Mesenchymal stem cell (in vitro differentiated cells and primary cell): Measurements from ENCODE around the gene SPDYE2.
"Not testable (repeated sequence)": the region's sequence is repeated elsewhere in the genome, so short reads cannot be mapped to it uniquely, and the experiment has no call there.

Experiments used
- DNase-seq: peaks from one replicate; pipeline ENCODE4 v3.0.0-alpha.2; 2013
- H2AFZ ChIP-seq: one replicate; pipeline ENCODE4 v1.6.1; 2013; ENCODE audit warnings: low read depth, mild to moderate bottlenecking, control low read depth, inconsistent platforms, low read length, moderate library complexity
- H2AK5ac ChIP-seq: 2 replicates; pipeline ENCODE4 v1.6.1; 2013; ENCODE audit warnings: low read length, moderate library complexity, mild to moderate bottlenecking, inconsistent platforms; ENCODE audit not compliant: severe bottlenecking
- H2BK120ac ChIP-seq: one replicate; pipeline ENCODE4 v1.6.1; 2013; ENCODE audit warnings: low read depth, mild to moderate bottlenecking, inconsistent platforms, low read length, moderate library complexity
- H2BK12ac ChIP-seq, 2 experiments: one replicate each; pipeline ENCODE4 v1.6.1; 2013; ENCODE audit warnings: inconsistent platforms in 2 of 2, low read length in 2 of 2, mild to moderate bottlenecking in 2 of 2, moderate library complexity in 2 of 2, control low read depth in 1 of 2
- H2BK15ac ChIP-seq: one replicate; pipeline ENCODE4 v1.6.1; 2013; ENCODE audit warnings: mild to moderate bottlenecking, low read depth, inconsistent platforms; ENCODE audit not compliant: poor library complexity, severe bottlenecking
- H2BK5ac ChIP-seq: 2 replicates; pipeline ENCODE4 v1.6.1; 2013; ENCODE audit warnings: low read depth, mild to moderate bottlenecking, low read length, control low read depth, inconsistent platforms; ENCODE audit not compliant: poor library complexity, severe bottlenecking
- H3K14ac ChIP-seq, 2 experiments: one replicate each; pipeline ENCODE4 v1.6.1; 2013; ENCODE audit warnings: inconsistent platforms in 2 of 2, low read length in 2 of 2, control low read depth in 1 of 2, mild to moderate bottlenecking in 1 of 2, moderate library complexity in 1 of 2
- H3K18ac ChIP-seq, 2 experiments: one replicate each; pipeline ENCODE4 v1.6.1; 2013; ENCODE audit warnings: inconsistent platforms in 2 of 2, low read length in 2 of 2, control low read depth in 1 of 2, low read depth in 1 of 2, mild to moderate bottlenecking in 1 of 2
- H3K23ac ChIP-seq, 2 experiments: one replicate each; pipeline ENCODE4 v1.6.1; 2013; ENCODE audit warnings: inconsistent platforms in 2 of 2, low read length in 2 of 2, mild to moderate bottlenecking in 2 of 2, moderate library complexity in 2 of 2, control low read depth in 1 of 2
- H3K27ac ChIP-seq: 2 replicates; pipeline ENCODE4 v1.5.1; 2013; ENCODE audit warnings: mild to moderate bottlenecking, moderate library complexity, low read length, control low read depth, inconsistent platforms; ENCODE audit not compliant: poor library complexity, severe bottlenecking
- H3K27me3 ChIP-seq, 2 experiments: 2 replicates each; pipeline versions ENCODE4 v1.6.1 to v1.7.0; 2013; ENCODE audit warnings: low read length in 2 of 2, mild to moderate bottlenecking in 2 of 2, moderate library complexity in 2 of 2, control low read depth in 1 of 2, inconsistent platforms in 1 of 2; ENCODE audit not compliant: control insufficient read depth in 1 of 2, insufficient read depth in 1 of 2
- H3K36me3 ChIP-seq, 2 experiments: 2 replicates each; pipeline versions ENCODE4 v1.6.1 to v1.7.0; 2013; ENCODE audit warnings: low read length in 2 of 2, control low read depth in 1 of 2, inconsistent platforms in 1 of 2, low read depth in 1 of 2, mild to moderate bottlenecking in 1 of 2; ENCODE audit not compliant: insufficient read depth in 2 of 2, control insufficient read depth in 1 of 2
- H3K4ac ChIP-seq, 2 experiments: one replicate each; pipeline ENCODE4 v1.6.1; 2013; ENCODE audit warnings: inconsistent platforms in 2 of 2, low read length in 2 of 2, mild to moderate bottlenecking in 2 of 2, moderate library complexity in 2 of 2, control low read depth in 1 of 2, low read depth in 1 of 2
- H3K4me1 ChIP-seq: 2 replicates; pipeline ENCODE4 v1.6.1; 2013; ENCODE audit warnings: low read depth, low read length, control low read depth; ENCODE audit not compliant: control insufficient read depth, insufficient read depth
- H3K4me2 ChIP-seq: 2 replicates; pipeline ENCODE4 v1.6.1; 2013; ENCODE audit warnings: low read length, mild to moderate bottlenecking, inconsistent platforms; ENCODE audit not compliant: poor library complexity, severe bottlenecking
- H3K4me3 ChIP-seq, 2 experiments: 2 replicates each; pipeline versions ENCODE4 v1.5.1 to v1.7.0; 2013; ENCODE audit warnings: low read length in 2 of 2, mild to moderate bottlenecking in 2 of 2, control low read depth in 1 of 2, low read depth in 1 of 2; ENCODE audit not compliant: insufficient read depth in 1 of 2
- H3K79me1 ChIP-seq: replicated peaks from 2 replicates; pipeline ENCODE4 v1.6.1; 2013; ENCODE audit warnings: mild to moderate bottlenecking, control low read depth, low read length, inconsistent platforms; ENCODE audit not compliant: poor library complexity, severe bottlenecking
- H3K9ac ChIP-seq: 2 replicates; pipeline ENCODE4 v1.7.0; 2013; ENCODE audit warnings: mild to moderate bottlenecking, low read length, moderate library complexity
- H3K9me3 ChIP-seq: 2 replicates; pipeline ENCODE4 v1.7.0; 2013; ENCODE audit warnings: mild to moderate bottlenecking, low read length; ENCODE audit not compliant: control insufficient read depth
- H4K8ac ChIP-seq: one replicate; pipeline ENCODE4 v1.6.1; 2013; ENCODE audit warnings: inconsistent platforms, mild to moderate bottlenecking, low read length, moderate library complexity
- H4K91ac ChIP-seq: one replicate; pipeline ENCODE4 v1.6.1; 2013; ENCODE audit warnings: mild to moderate bottlenecking, low read length, inconsistent platforms
- WGBS: methylation state at CpG from one replicate; pipeline ENCODE4 v1.1.7; 2013; ENCODE audit warnings: mixed read lengths; 5-methylcytosine and 5-hydroxymethylcytosine counted together

Gene SPDYE2

GRCh38 chr7:102532127-102532526 lies 18.9 kb upstream of the SPDYE2 start:
- not testable (repeated sequence) for H3K23ac ChIP-seq, H3K9ac ChIP-seq, H3K27ac ChIP-seq, H3K4me2 ChIP-seq, H4K91ac ChIP-seq, H3K18ac ChIP-seq, H3K9me3 ChIP-seq, H4K8ac ChIP-seq, H2AFZ ChIP-seq, H3K4me3 ChIP-seq, H3K36me3 ChIP-seq, H2BK12ac ChIP-seq, H2BK15ac ChIP-seq, H2BK5ac ChIP-seq, H3K4ac ChIP-seq, H2BK120ac ChIP-seq, H3K27me3 ChIP-seq, H3K14ac ChIP-seq, H3K79me1 ChIP-seq, H2AK5ac ChIP-seq, DNase-seq, H3K4me1 ChIP-seq
- WGBS = 100% methylated on average over 1 of the region's 2 CpGs

GRCh38 chr7:102535062-102535615 lies 15.9 kb upstream of the SPDYE2 start:
- H2BK12ac ChIP-seq, H2BK15ac ChIP-seq, H3K4me2 ChIP-seq, H4K91ac ChIP-seq, H2AFZ ChIP-seq, DNase-seq, H3K9ac ChIP-seq, H3K27me3 ChIP-seq, H3K4me1 ChIP-seq, H2BK120ac ChIP-seq, H3K23ac ChIP-seq, H3K18ac ChIP-seq, H3K36me3 ChIP-seq, H2BK5ac ChIP-seq, H3K4ac ChIP-seq, H3K79me1 ChIP-seq, H4K8ac ChIP-seq, H3K27ac ChIP-seq, H2AK5ac ChIP-seq, H3K4me3 ChIP-seq, H3K9me3 ChIP-seq, H3K14ac ChIP-seq: not testable (repeated sequence)
- WGBS = no CpG with 5 or more reads among the region's 8 CpGs

GRCh38 chr7:102540604-102541003 lies 10.4 kb upstream of the SPDYE2 start:
- not testable (repeated sequence) for H4K91ac ChIP-seq, H3K18ac ChIP-seq, H3K23ac ChIP-seq, H3K27me3 ChIP-seq, H3K27ac ChIP-seq, H3K14ac ChIP-seq, H4K8ac ChIP-seq, H2BK120ac ChIP-seq, H3K4me3 ChIP-seq, H3K9me3 ChIP-seq, H2BK12ac ChIP-seq, H3K4ac ChIP-seq, H3K9ac ChIP-seq, H3K4me1 ChIP-seq, H3K79me1 ChIP-seq, H3K4me2 ChIP-seq, H2AFZ ChIP-seq, H3K36me3 ChIP-seq, H2AK5ac ChIP-seq, H2BK15ac ChIP-seq, DNase-seq, H2BK5ac ChIP-seq
- 100% methylated on average over 1 of the region's 6 CpGs for WGBS

GRCh38 chr7:102542083-102542482 lies 8.9 kb upstream of the SPDYE2 start:
- not testable (repeated sequence) for H3K9ac ChIP-seq, H4K8ac ChIP-seq, H2BK15ac ChIP-seq, H4K91ac ChIP-seq, DNase-seq, H3K14ac ChIP-seq, H3K9me3 ChIP-seq, H3K18ac ChIP-seq, H2BK5ac ChIP-seq, H3K27ac ChIP-seq, H3K23ac ChIP-seq, H3K4me2 ChIP-seq, H2BK12ac ChIP-seq, H3K27me3 ChIP-seq, H3K4me1 ChIP-seq, H3K79me1 ChIP-seq, H2AFZ ChIP-seq, H3K36me3 ChIP-seq, H2BK120ac ChIP-seq, H2AK5ac ChIP-seq, H3K4me3 ChIP-seq, H3K4ac ChIP-seq
- no CpG with 5 or more reads among the region's 8 CpGs for WGBS
